Stimulated activated CD8-positive, alpha-beta memory T cell treated with anti-CD3 and anti-CD28 coated beads, Interleukin-12 subunit alpha, Interleukin-12 subunit beta, amount 100 ng/mL, for 1 hour (primary cell): ENCODE data around the gene PYGB.
"Not testable (repeated sequence)": the region's sequence is repeated elsewhere in the genome, so short reads cannot be mapped to it uniquely, and the experiment has no call there.

Experiments used
- DNase-seq: peaks from one replicate; pipeline ENCODE4 v3.0.0-alpha.2; 2020; ENCODE audit warnings: low read depth

The PYGB gene

GRCh38 chr20:25314497-25315417 lies 66.9 kb downstream of the PYGB start:
- DNase-seq, result no peak

- DNase-seq, result no peak
Observed at GRCh38 chr20:25315418-25316210, 67.7 kb downstream of the PYGB start.

GRCh38 chr20:25316506-25317190 lies 68.8 kb downstream of the PYGB start:
- no peak for DNase-seq

GRCh38 chr20:25317351-25318075 lies 69.6 kb downstream of the PYGB start:
- no peak for DNase-seq

GRCh38 chr20:25318471-25319240 lies 70.8 kb downstream of the PYGB start:
- DNase-seq, result no peak

- DNase-seq, result no peak
Observed at GRCh38 chr20:25319241-25320034, 71.6 kb downstream of the PYGB start.

GRCh38 chr20:25320035-25320800 lies 72.3 kb downstream of the PYGB start:
- DNase-seq, result no peak

- no peak for DNase-seq
Observed at GRCh38 chr20:25321262-25321831, 73.5 kb downstream of the PYGB start.

GRCh38 chr20:25321991-25322390 lies 74.1 kb downstream of the PYGB start:
- no peak for DNase-seq

GRCh38 chr20:25323496-25324246 lies 75.8 kb downstream of the PYGB start:
- no peak for DNase-seq

- DNase-seq, result no peak
Observed at GRCh38 chr20:25324412-25324811, 76.5 kb downstream of the PYGB start.

GRCh38 chr20:25325073-25325472 lies 77.2 kb downstream of the PYGB start:
- no peak for DNase-seq

- no peak for DNase-seq
Observed at GRCh38 chr20:25325997-25326396, 78.1 kb downstream of the PYGB start.

GRCh38 chr20:25327521-25328235 lies 79.8 kb downstream of the PYGB start:
- no peak for DNase-seq

- DNase-seq, result no peak
Observed at GRCh38 chr20:25328954-25329498, 81.1 kb downstream of the PYGB start.

- DNase-seq, result not testable (repeated sequence)
Observed at GRCh38 chr20:25334972-25335371, 87.1 kb downstream of the PYGB start.
